ENCODE data around the gene CNTN5.

CNTN5 gene

DNA sequence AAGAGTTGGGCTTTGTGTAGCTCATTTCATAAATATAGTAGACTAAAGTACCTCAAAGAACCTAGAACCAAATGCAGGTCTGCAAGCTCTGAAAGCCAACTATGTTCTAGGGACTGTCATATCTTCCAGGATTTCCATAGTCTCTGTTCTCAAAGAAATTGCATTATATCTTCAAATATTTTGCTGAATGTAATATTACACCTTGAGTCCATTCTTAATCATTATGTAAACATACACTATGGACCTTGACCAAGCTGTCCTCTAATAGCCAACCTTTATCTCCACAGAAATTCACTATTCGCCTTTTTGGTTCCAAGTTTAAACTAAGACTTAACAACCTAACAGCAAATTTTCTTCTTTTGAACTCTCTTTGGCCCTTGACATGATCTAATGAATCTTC, 987.7 kb downstream of the CNTN5 start:
- Histone ChIP-seq H3K36me3 (no peaks in the 10 kb centered on the region), H3K4me1 (no peaks in the 10 kb centered on the region), H3K4me3 (no peak overlapping the region), H3K9me3 (no peaks in the 10 kb centered on the region), H3K27ac (no peak overlapping the region), H3K27me3 (no peaks in the 10 kb centered on the region)
- no peak for DNase-seq
- TF ChIP-seq, protein P1, sequence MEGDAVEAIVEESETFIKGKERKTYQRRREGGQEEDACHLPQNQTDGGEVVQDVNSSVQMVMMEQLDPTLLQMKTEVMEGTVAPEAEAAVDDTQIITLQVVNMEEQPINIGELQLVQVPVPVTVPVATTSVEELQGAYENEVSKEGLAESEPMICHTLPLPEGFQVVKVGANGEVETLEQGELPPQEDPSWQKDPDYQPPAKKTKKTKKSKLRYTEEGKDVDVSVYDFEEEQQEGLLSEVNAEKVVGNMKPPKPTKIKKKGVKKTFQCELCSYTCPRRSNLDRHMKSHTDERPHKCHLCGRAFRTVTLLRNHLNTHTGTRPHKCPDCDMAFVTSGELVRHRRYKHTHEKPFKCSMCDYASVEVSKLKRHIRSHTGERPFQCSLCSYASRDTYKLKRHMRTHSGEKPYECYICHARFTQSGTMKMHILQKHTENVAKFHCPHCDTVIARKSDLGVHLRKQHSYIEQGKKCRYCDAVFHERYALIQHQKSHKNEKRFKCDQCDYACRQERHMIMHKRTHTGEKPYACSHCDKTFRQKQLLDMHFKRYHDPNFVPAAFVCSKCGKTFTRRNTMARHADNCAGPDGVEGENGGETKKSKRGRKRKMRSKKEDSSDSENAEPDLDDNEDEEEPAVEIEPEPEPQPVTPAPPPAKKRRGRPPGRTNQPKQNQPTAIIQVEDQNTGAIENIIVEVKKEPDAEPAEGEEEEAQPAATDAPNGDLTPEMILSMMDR (IDR thresholded peaks at IDR 0.05), result no peak
- intact Hi-C loops (cut with DNase I; ENCODE audit: low total_unique reads), result no loop called here

DNA sequence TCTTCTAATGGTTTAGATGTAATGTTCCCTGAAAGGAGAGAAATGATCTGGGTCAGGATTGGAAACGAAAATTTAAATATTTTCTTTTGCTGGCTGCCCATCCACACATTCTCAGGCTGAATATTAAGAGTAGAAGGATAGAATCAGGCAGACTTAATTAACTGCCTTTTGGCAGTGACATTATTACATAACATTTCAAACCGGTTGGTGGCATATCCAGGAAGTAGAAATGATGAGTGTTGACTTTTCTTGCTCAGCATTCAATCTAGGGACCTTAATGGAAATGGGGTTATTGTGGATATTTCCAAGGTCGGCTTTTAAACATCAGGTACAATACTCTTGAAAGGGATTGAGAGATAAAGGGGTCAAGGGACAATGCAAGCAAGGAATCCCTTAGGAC, 989.0 kb downstream of the CNTN5 start:
- no peaks in the 10 kb centered on the region for H3K9me3 ChIP-seq
- H3K4me3 ChIP-seq, result no peak overlapping the region
- H3K4me1 ChIP-seq, result no peaks in the 10 kb centered on the region
- H3K36me3 ChIP-seq, result no peaks in the 10 kb centered on the region
- no peak for DNase-seq
- H3K27ac ChIP-seq, result no peak overlapping the region
- intact Hi-C loops (cut with DNase I; ENCODE audit: low total_unique reads), result no loop called here
- no peaks in the 10 kb centered on the region for H3K27me3 ChIP-seq
- TF ChIP-seq, protein P1 (IDR thresholded peaks at IDR 0.05), result no peak

DNA sequence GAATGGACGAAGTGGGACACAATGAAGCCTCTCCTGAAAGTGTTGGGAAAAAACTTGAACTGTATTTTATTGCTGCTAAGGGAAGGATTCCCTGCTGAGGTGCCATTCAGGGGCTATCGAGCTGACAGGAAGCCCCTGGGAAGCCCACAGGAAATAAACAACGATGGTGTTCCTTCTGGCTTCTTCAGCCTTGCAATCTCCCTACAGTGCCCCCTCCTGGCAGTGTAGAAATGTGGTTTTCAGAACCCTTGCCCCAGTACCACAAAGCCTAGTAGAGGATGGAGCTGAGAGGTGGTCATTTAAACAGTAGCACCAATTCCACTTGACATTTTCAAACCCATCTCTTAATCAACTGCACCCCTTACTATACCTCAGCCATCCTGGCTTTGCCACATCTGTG, 989.6 kb downstream of the CNTN5 start:
- Histone ChIP-seq H3K27ac (no peak overlapping the region), H3K4me1 (no peaks in the 10 kb centered on the region), H3K4me3 (no peak overlapping the region), H3K27me3 (no peaks in the 10 kb centered on the region), H3K36me3 (no peaks in the 10 kb centered on the region), H3K9me3 (no peaks in the 10 kb centered on the region)
- no peak for DNase-seq
- intact Hi-C loops (cut with DNase I; ENCODE audit: low total_unique reads), result no loop called here
- TF ChIP-seq, protein P1 (IDR thresholded peaks at IDR 0.05), result no peak

DNA sequence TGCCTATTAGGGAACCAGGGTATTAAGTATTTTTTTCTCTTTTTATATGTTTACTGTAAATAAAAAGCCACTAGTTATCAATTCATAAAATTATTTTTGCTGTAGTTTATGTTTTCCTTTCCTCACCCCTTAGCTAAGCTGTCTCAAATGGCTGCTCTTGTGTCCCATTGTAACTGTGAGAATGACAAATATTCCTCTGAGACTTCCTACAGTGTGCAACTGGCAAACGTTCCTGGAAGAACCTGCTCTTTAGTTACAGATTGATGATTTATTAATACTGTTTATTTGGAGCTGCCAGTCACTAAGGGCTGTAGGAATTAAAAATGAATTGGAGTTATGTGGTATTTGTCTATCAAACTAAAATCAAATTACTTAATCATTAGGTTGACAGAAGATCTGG, 990.9 kb downstream of the CNTN5 start:
- no peak overlapping the region for H3K27ac ChIP-seq
- TF ChIP-seq, protein P1 (IDR thresholded peaks at IDR 0.05), result no peak
- H3K4me3 ChIP-seq, result no peak overlapping the region
- intact Hi-C loops (cut with DNase I; ENCODE audit: low total_unique reads), result no loop called here
- no peaks in the 10 kb centered on the region for H3K36me3 ChIP-seq
- DNase-seq, result no peak
- H3K4me1 ChIP-seq, result no peaks in the 10 kb centered on the region
- no peaks in the 10 kb centered on the region for H3K27me3 ChIP-seq
- no peaks in the 10 kb centered on the region for H3K9me3 ChIP-seq

DNA sequence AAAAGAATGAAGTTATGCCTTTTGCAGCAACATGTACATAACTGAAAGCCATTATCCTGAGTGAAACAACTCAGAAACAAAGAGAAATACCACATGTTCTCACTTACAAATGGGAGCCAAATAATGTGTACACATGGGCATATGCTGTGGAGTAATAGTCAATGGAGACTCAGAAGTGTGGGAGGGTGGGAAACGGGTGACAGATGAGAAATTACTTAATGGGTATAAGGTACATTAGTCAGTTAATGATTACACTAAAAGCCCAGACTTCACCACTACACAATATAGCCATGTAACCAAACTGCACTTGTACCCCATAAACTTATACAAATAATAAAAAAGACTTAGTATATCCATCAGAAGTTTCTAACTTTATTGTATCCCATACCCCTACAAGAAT, 992.3 kb downstream of the CNTN5 start:
- no peaks in the 10 kb centered on the region for H3K9me3 ChIP-seq
- TF ChIP-seq, protein P1 (IDR thresholded peaks at IDR 0.05), result no peak
- intact Hi-C loops (cut with DNase I; ENCODE audit: low total_unique reads), result no loop called here
- H3K4me3 ChIP-seq, result no peak overlapping the region
- H3K27me3 ChIP-seq, result no peaks in the 10 kb centered on the region
- H3K27ac ChIP-seq, result no peak overlapping the region
- no peaks in the 10 kb centered on the region for H3K4me1 ChIP-seq
- no peak for DNase-seq
- no peaks in the 10 kb centered on the region for H3K36me3 ChIP-seq

DNA sequence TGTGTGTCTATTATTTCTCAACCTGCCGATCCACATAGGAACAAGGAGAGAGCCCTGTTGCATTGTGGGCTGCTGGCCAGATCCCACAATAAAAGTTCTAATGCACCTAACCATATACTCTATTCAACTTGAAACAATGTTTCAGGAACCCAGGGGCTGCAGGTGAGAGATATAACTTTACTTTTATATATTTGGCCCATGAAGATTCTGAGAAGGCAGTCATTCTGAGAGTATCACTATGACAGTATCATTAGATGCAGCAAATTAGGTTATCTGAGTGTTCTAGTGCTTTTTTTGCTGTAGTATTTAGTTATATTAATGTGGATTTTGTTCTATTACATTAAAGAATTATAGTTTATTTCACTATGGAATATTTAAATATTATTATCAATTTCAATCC, 1011.2 kb downstream of the CNTN5 start:
- Histone ChIP-seq H3K4me1 (no peaks in the 10 kb centered on the region), H3K27ac (no peak overlapping the region), H3K36me3 (no peaks in the 10 kb centered on the region), H3K27me3 (no peaks in the 10 kb centered on the region), H3K4me3 (no peak overlapping the region), H3K9me3 (no peaks in the 10 kb centered on the region)
- intact Hi-C loops (cut with DNase I; ENCODE audit: low total_unique reads), result no loop called here
- no peak for DNase-seq
- TF ChIP-seq, protein P1 (IDR thresholded peaks at IDR 0.05), result no peak
